GM23338 (cell line): ENCODE measurements around the gene NCKAP5. TPM values are rescaled to one million over a fixed set of nuclear protein-coding genes. Genes with fewer than 3 reads are reported as not detected.

Source experiments
- ATAC-seq: fragments of 200-7000 bp; cut with Tn5 transposase; 3 replicates; pipeline ENCODE4 v1.9.1; 2020
- DNase-seq: peaks from one replicate; pipeline ENCODE4 v3.0.0-alpha.2; 2015; ENCODE audit warnings: low spot score
- H2AFZ ChIP-seq: fragments of 200-600 bp; sonication (generic); 2 replicates; pipeline ENCODE4 v1.8.0; 2016; ENCODE audit warnings: antibody characterized with exemption, mild to moderate bottlenecking, moderate library complexity
- H3F3A ChIP-seq: fragments of 200-600 bp; sonication (generic); replicated peaks from 2 replicates; pipeline ENCODE4 v1.8.0; 2017; ENCODE audit warnings: antibody characterized with exemption, mixed run types, low read depth
- H3K27ac ChIP-seq: fragments of 200-600 bp; sonication (generic); 2 replicates; pipeline ENCODE4 v1.6.1; 2016; ENCODE audit warnings: low read depth
- H3K27me3 ChIP-seq: fragments of 200-600 bp; sonication (generic); 2 replicates; pipeline ENCODE4 v1.8.0; 2016; ENCODE audit warnings: mild to moderate bottlenecking, mixed run types, moderate library complexity; ENCODE audit not compliant: insufficient read depth
- H3K36me3 ChIP-seq: fragments of 200-600 bp; sonication (generic); 2 replicates; pipeline ENCODE4 v1.8.0; 2016; ENCODE audit warnings: mild to moderate bottlenecking; ENCODE audit not compliant: insufficient read depth
- H3K4me1 ChIP-seq: fragments of 200-600 bp; sonication (generic); 2 replicates; pipeline ENCODE4 v1.8.0; 2016; ENCODE audit warnings: mild to moderate bottlenecking, moderate library complexity; ENCODE audit not compliant: insufficient read depth
- H3K4me2 ChIP-seq: fragments of 200-600 bp; sonication (generic); 2 replicates; pipeline ENCODE4 v1.7.1; 2017; ENCODE audit warnings: mixed run types
- H3K4me3 ChIP-seq: fragments of 200-600 bp; sonication (generic); 2 replicates; pipeline ENCODE4 v1.6.1; 2016; ENCODE audit warnings: mixed run types
- H3K79me2 ChIP-seq: fragments of 200-600 bp; sonication (generic); replicated peaks from 2 replicates; pipeline ENCODE4 v1.8.0; 2017; ENCODE audit warnings: mild to moderate bottlenecking; ENCODE audit not compliant: insufficient read depth
- H3K9me2 ChIP-seq: fragments of 200-600 bp; sonication (generic); 2 replicates; pipeline ENCODE4 v1.8.0; 2017; ENCODE audit not compliant: insufficient read depth
- H4K20me1 ChIP-seq: fragments of 200-600 bp; sonication (generic); replicated peaks from 2 replicates; pipeline ENCODE4 v1.8.0; 2017; ENCODE audit warnings: mild to moderate bottlenecking; ENCODE audit not compliant: insufficient read depth
- H3K27ac Mint-ChIP-seq: 2 replicates; pipeline ENCODE4 v1.8.0; 2020; ENCODE audit warnings: inconsistent platforms, mild to moderate bottlenecking, moderate library complexity, mixed read lengths
- H3K27me3 Mint-ChIP-seq: 3 replicates; pipeline ENCODE4 v1.8.0; 2022; ENCODE audit warnings: low read depth, mild to moderate bottlenecking, moderate library complexity, mixed read lengths, inconsistent platforms; ENCODE audit not compliant: insufficient read depth, poor library complexity
- H3K36me3 Mint-ChIP-seq: 3 replicates; pipeline ENCODE4 v1.8.0; 2021; ENCODE audit warnings: low read depth, mild to moderate bottlenecking, inconsistent platforms, moderate library complexity, mixed read lengths
- H3K4me1 Mint-ChIP-seq: 3 replicates; pipeline ENCODE4 v1.8.0; 2020; ENCODE audit warnings: mild to moderate bottlenecking, inconsistent platforms, mixed read lengths
- H3K4me3 Mint-ChIP-seq: 3 replicates; pipeline ENCODE4 v1.8.0; 2021; ENCODE audit warnings: moderate library complexity, mild to moderate bottlenecking, inconsistent platforms, mixed read lengths
- H3K9me3 Mint-ChIP-seq: 3 replicates; pipeline ENCODE4 v1.8.0; 2020; ENCODE audit warnings: moderate library complexity, mild to moderate bottlenecking, inconsistent platforms, mixed read lengths
- CREB1 ChIP-seq: fragments of 250-450 bp; sonication (Bioruptor Pico); IDR thresholded peaks from 2 replicates; pipeline ENCODE4 v1.5.0; 2020; ENCODE audit warnings: low read depth, mild to moderate bottlenecking, moderate library complexity
- CTCF ChIP-seq, 2 experiments: fragments of 200-600 bp in 1 of 2; sonication (generic) in 1 of 2; conservative IDR thresholded peaks; 2 replicates each; pipeline versions ENCODE4 v1.5.1 to v1.6.1; 2016 to 2017; ENCODE audit warnings: antibody characterized with exemption in 2 of 2, low read depth in 2 of 2, mild to moderate bottlenecking in 2 of 2, moderate library complexity in 1 of 2
- ETS1 ChIP-seq: IDR thresholded peaks from 2 replicates; pipeline ENCODE4 v1.6.1; 2016; ENCODE audit warnings: antibody characterized with exemption
- EZH2 ChIP-seq: fragments of 200-600 bp; sonication (generic); IDR thresholded peaks from one replicate; pipeline ENCODE4 v1.8.0; 2017; ENCODE audit warnings: antibody characterized with exemption, mild to moderate bottlenecking, low read depth; ENCODE audit not compliant: unreplicated experiment
- EZH2phosphoT487 ChIP-seq: fragments of 200-600 bp; sonication (generic); IDR thresholded peaks from one replicate; pipeline ENCODE4 v1.8.1; 2018; ENCODE audit warnings: antibody characterized with exemption; ENCODE audit not compliant: unreplicated experiment
- JUNB ChIP-seq: IDR thresholded peaks from one replicate; pipeline ENCODE4 v1.6.1; 2016; ENCODE audit warnings: antibody characterized with exemption; ENCODE audit not compliant: unreplicated experiment
- NANOG ChIP-seq: IDR thresholded peaks from 2 replicates; pipeline ENCODE4 v1.6.1; 2016; ENCODE audit warnings: antibody characterized with exemption, borderline replicate concordance
- POLR2AphosphoS5 ChIP-seq: IDR thresholded peaks from 2 replicates; pipeline ENCODE4 v1.6.1; 2016; ENCODE audit warnings: antibody characterized with exemption, low read depth
- REST ChIP-seq: IDR thresholded peaks from one replicate; pipeline ENCODE4 v1.6.1; 2018; ENCODE audit warnings: antibody characterized with exemption; ENCODE audit not compliant: unreplicated experiment
- STAT1 ChIP-seq: IDR thresholded peaks from one replicate; pipeline ENCODE4 v1.6.1; 2016; ENCODE audit warnings: antibody characterized with exemption; ENCODE audit not compliant: unreplicated experiment
- ZNF331 ChIP-seq: fragments of 250-450 bp; sonication (Bioruptor Pico); IDR thresholded peaks from 2 replicates; pipeline ENCODE4 v1.5.0; 2020; ENCODE audit warnings: low read depth, mild to moderate bottlenecking, moderate library complexity
- ZNF462 ChIP-seq: fragments of 250-450 bp; sonication (Bioruptor Pico); IDR thresholded peaks from 2 replicates; pipeline ENCODE4 v1.5.0; 2020; ENCODE audit warnings: mild to moderate bottlenecking, moderate library complexity
- polyA plus RNA-seq: library from polyadenylated mRNA; unstranded; fragments of >200 nt; fragmentation: Nextera tagmentation; extraction: Ambion mirVana; gene quantifications from 2 replicates; pipeline ENCODE4 v1.2.1, GENCODE V29; 2016
- total RNA-seq: library from RNA; depleted of rRNA; stranded (reverse); fragments of >200 nt; shearing (Covaris generic); gene quantifications from 2 replicates; pipeline ENCODE4 v1.2.3, GENCODE V29; 2014

The NCKAP5 gene
- total and polyA plus RNA-seq, 2 experiments from 2014 or later: 0.34 to 0.73 TPM

- no peak for TF ChIP-seq CTCF (conservative IDR thresholded peaks at IDR 0.05; ENCODE audit: low read depth in 2 of 2)
- no peak for TF ChIP-seq EZH2phosphoT487
- no peak for TF ChIP-seq POLR2AphosphoS5
- TF ChIP-seq ZNF331 (CRISPR knock-in tag): no peak
- TF ChIP-seq ETS1: no peak
- TF ChIP-seq CREB1 (CRISPR knock-in tag): no peak
- no peak for TF ChIP-seq EZH2
- no peak for TF ChIP-seq ZNF462 (CRISPR knock-in tag)
- TF ChIP-seq REST: no peak
- TF ChIP-seq JUNB: no peak
- TF ChIP-seq NANOG: no peak
- no peak for TF ChIP-seq STAT1
- H3K36me3 Mint-ChIP-seq: no peaks in the 10 kb centered on the region
- Histone ChIP-seq H2AFZ (no peak overlapping the region), H3K79me2 (no peaks in the 10 kb centered on the region), H3F3A (no peaks in the 10 kb centered on the region), H3K4me2 (no peak overlapping the region), H3K27me3 (no peaks in the 10 kb centered on the region), H3K4me1 (no peaks in the 10 kb centered on the region), H3K27ac (no peak overlapping the region), H3K4me3 (no peak overlapping the region), H4K20me1 (no peaks in the 10 kb centered on the region), H3K36me3 (no peaks in the 10 kb centered on the region), H3K9me2 (no peaks in the 10 kb centered on the region)
- no peaks in the 10 kb centered on the region for H3K9me3 Mint-ChIP-seq
- no peaks in the 10 kb centered on the region for H3K4me1 Mint-ChIP-seq
- H3K4me3 Mint-ChIP-seq: no peak overlapping the region
- no peak overlapping the region for H3K27ac Mint-ChIP-seq
- H3K27me3 Mint-ChIP-seq: no peaks in the 10 kb centered on the region
- DNase-seq (no peak), ATAC-seq (no peak)
These were observed 83.5 kb downstream of the NCKAP5 start for GRCh38 chr2:133484784-133485183.
